HCT116 (cell line): ENCODE data around the gene EGFR.

ENCODE experiments used
- CEBPB ChIP-seq: IDR thresholded peaks from 2 replicates; pipeline ENCODE4 v1.6.1; 2012; ENCODE audit warnings: low read depth
- EZH2 ChIP-seq: fragments of 200-600 bp; sonication (generic); IDR thresholded peaks from 2 replicates; pipeline ENCODE4 v1.6.1; 2017; ENCODE audit warnings: antibody characterized with exemption, mixed run types
- EZH2phosphoT487 ChIP-seq: fragments of 200-600 bp; IDR thresholded peaks from 2 replicates; pipeline ENCODE4 v1.6.1; 2018; ENCODE audit warnings: antibody characterized with exemption, borderline replicate concordance
- FOSL1 ChIP-seq: IDR thresholded peaks from 2 replicates; pipeline ENCODE4 v1.6.1; 2012; ENCODE audit warnings: low read depth
- JUND ChIP-seq: IDR thresholded peaks from 2 replicates; pipeline ENCODE4 v1.6.1; 2012
- POLR2A ChIP-seq: IDR thresholded peaks from 2 replicates; pipeline ENCODE4 v1.7.0; 2011; ENCODE audit warnings: borderline replicate concordance; ENCODE audit not compliant: insufficient read depth, insufficient read length; ENCODE audit errors: extremely low read depth
- POLR2AphosphoS5 ChIP-seq: IDR thresholded peaks from 2 replicates; pipeline ENCODE4 v1.6.1; 2011; ENCODE audit warnings: mild to moderate bottlenecking, low read depth, low read length, moderate library complexity
- SIN3A ChIP-seq: IDR thresholded peaks from 2 replicates; pipeline ENCODE4 v1.6.1; 2012; ENCODE audit warnings: low read depth
- TCF7L2 ChIP-seq: IDR thresholded peaks from 2 replicates; pipeline ENCODE4 v1.7.0; 2011; ENCODE audit warnings: borderline replicate concordance, inconsistent platforms; ENCODE audit not compliant: insufficient read depth, insufficient read length; ENCODE audit errors: extremely low read depth
- ZNF274 ChIP-seq: fragments of 200-500 bp; sonication (Bioruptor generic); IDR thresholded peaks from 2 replicates; pipeline ENCODE4 v1.6.1; 2014; ENCODE audit warnings: mild to moderate bottlenecking, low read depth, low read length, inconsistent platforms
- TF ChIP-seq, protein P1 (sequence below), 3 experiments: fragments of 200-600 bp in 1 of 3; sonication (generic) in 1 of 3; IDR thresholded peaks in 2 of 3; conservative IDR thresholded peaks in 1 of 3; 2 replicates each; pipeline ENCODE4 v1.5.1; 2012 to 2017; ENCODE audit warnings: low read depth in 2 of 3, low read length in 2 of 3, antibody characterized with exemption in 1 of 3, borderline replicate concordance in 1 of 3, control low read depth in 1 of 3, mild to moderate bottlenecking in 1 of 3, mixed read lengths in 1 of 3, mixed run types in 1 of 3, moderate library complexity in 1 of 3; ENCODE audit not compliant: insufficient read depth in 1 of 3
- TF ChIP-seq, protein P2 (sequence below): IDR thresholded peaks from 2 replicates; pipeline ENCODE4 v1.6.1; 2012
- TF ChIP-seq, protein P3 (sequence below): IDR thresholded peaks from 2 replicates; pipeline ENCODE4 v1.6.1; 2012; ENCODE audit warnings: low read depth

DNA sequence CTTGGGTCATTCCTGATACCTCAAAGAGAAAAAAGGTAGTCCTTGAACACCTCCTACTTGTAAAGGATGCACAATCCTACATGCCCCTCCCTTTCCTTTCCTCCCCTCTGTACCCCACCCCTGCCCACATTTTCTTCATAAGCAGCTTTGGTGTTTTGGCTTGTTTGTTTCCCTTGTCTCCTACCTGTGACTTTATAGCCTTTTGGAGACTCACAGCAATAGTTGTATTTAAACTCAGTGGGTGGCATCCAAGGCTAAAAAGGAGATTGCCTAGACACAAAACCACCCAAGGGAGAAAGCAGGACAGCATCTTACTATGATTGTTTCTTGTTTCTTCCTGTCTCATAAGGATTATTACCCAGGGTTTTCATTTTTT, 63.4 kb downstream of the EGFR start:
- TF ChIP-seq SIN3A (no peak), JUND (no peak), CEBPB (no peak), EZH2phosphoT487 (no peak), FOSL1 (no peak), POLR2AphosphoS5 (no peak), POLR2A (no peak), EZH2 (no peak), ZNF274 (no peak), TCF7L2 (no peak)
- TF ChIP-seq, protein P1, sequence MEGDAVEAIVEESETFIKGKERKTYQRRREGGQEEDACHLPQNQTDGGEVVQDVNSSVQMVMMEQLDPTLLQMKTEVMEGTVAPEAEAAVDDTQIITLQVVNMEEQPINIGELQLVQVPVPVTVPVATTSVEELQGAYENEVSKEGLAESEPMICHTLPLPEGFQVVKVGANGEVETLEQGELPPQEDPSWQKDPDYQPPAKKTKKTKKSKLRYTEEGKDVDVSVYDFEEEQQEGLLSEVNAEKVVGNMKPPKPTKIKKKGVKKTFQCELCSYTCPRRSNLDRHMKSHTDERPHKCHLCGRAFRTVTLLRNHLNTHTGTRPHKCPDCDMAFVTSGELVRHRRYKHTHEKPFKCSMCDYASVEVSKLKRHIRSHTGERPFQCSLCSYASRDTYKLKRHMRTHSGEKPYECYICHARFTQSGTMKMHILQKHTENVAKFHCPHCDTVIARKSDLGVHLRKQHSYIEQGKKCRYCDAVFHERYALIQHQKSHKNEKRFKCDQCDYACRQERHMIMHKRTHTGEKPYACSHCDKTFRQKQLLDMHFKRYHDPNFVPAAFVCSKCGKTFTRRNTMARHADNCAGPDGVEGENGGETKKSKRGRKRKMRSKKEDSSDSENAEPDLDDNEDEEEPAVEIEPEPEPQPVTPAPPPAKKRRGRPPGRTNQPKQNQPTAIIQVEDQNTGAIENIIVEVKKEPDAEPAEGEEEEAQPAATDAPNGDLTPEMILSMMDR (IDR thresholded peaks at IDR 0.05 in 2 of 3, conservative IDR thresholded peaks at IDR 0.05 in 1 of 3; ENCODE audit: borderline replicate concordance in 1 of 3, insufficient read depth in 1 of 3, low read depth in 2 of 3, low read length in 2 of 3), result no peak
- TF ChIP-seq, protein P2, sequence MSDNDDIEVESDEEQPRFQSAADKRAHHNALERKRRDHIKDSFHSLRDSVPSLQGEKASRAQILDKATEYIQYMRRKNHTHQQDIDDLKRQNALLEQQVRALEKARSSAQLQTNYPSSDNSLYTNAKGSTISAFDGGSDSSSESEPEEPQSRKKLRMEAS, result no peak
- TF ChIP-seq, protein P3, sequence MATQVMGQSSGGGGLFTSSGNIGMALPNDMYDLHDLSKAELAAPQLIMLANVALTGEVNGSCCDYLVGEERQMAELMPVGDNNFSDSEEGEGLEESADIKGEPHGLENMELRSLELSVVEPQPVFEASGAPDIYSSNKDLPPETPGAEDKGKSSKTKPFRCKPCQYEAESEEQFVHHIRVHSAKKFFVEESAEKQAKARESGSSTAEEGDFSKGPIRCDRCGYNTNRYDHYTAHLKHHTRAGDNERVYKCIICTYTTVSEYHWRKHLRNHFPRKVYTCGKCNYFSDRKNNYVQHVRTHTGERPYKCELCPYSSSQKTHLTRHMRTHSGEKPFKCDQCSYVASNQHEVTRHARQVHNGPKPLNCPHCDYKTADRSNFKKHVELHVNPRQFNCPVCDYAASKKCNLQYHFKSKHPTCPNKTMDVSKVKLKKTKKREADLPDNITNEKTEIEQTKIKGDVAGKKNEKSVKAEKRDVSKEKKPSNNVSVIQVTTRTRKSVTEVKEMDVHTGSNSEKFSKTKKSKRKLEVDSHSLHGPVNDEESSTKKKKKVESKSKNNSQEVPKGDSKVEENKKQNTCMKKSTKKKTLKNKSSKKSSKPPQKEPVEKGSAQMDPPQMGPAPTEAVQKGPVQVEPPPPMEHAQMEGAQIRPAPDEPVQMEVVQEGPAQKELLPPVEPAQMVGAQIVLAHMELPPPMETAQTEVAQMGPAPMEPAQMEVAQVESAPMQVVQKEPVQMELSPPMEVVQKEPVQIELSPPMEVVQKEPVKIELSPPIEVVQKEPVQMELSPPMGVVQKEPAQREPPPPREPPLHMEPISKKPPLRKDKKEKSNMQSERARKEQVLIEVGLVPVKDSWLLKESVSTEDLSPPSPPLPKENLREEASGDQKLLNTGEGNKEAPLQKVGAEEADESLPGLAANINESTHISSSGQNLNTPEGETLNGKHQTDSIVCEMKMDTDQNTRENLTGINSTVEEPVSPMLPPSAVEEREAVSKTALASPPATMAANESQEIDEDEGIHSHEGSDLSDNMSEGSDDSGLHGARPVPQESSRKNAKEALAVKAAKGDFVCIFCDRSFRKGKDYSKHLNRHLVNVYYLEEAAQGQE, result no peak
